OCI-LY7 (cell line): ENCODE measurements around the gene CETN3. TPM values are rescaled to one million over a fixed set of nuclear protein-coding genes. Genes with fewer than 3 reads are reported as not detected.

Source experiments
- BruUV-seq: library from RNA; stranded (reverse); fragments of 400-500 nt; replicated peaks from 2 replicates; lab custom pipeline; 2021; lab: Mats Ljungman, UMichigan
- CTCF ChIA-PET: fragments of 300-600 bp; sonication (Branson Sonifier 250); formaldehyde crosslinking; loops from one replicate; lab custom pipeline; 2022; ENCODE audit warnings: antibody characterized with exemption; ENCODE audit not compliant: unreplicated experiment; lab: Charles Lee
- POLR2A ChIA-PET: fragments of 300-600 bp; sonication (Branson Sonifier 250); formaldehyde crosslinking; loops from one replicate; lab custom pipeline; 2022; ENCODE audit warnings: antibody characterized with exemption; lab: Charles Lee
- DNase-seq: peaks from one replicate; pipeline ENCODE4 v3.0.0-alpha.2; 2015; ENCODE audit warnings: low spot score
- H2AFZ ChIP-seq: fragments of 200-600 bp; sonication (generic), shearing (Covaris generic); 2 replicates; pipeline ENCODE4 v1.6.1; 2014; ENCODE audit warnings: mild to moderate bottlenecking, antibody characterized with exemption, low read length, moderate library complexity
- H3K27ac ChIP-seq: fragments of 200-600 bp; sonication (generic); 2 replicates; pipeline ENCODE4 v1.5.1; 2014; ENCODE audit warnings: mixed run types, low read depth, mild to moderate bottlenecking, moderate library complexity, low read length, inconsistent platforms; ENCODE audit not compliant: poor library complexity, severe bottlenecking
- H3K36me3 ChIP-seq: fragments of 200-600 bp; sonication (generic); 2 replicates; pipeline ENCODE4 v1.6.1; 2014; ENCODE audit warnings: mild to moderate bottlenecking, antibody characterized with exemption, low read length, moderate library complexity, mixed read lengths; ENCODE audit not compliant: insufficient read depth
- H3K4me1 ChIP-seq: fragments of 200-600 bp; sonication (generic); 2 replicates; pipeline ENCODE4 v1.5.1; 2014; ENCODE audit warnings: mild to moderate bottlenecking, low read length; ENCODE audit not compliant: insufficient read depth, poor library complexity, severe bottlenecking
- H3K4me2 ChIP-seq: fragments of 200-600 bp; sonication (generic); 2 replicates; pipeline ENCODE4 v1.6.1; 2014; ENCODE audit warnings: mild to moderate bottlenecking, low read length
- H3K4me3 ChIP-seq: fragments of 200-600 bp; sonication (generic); 2 replicates; pipeline ENCODE4 v1.5.1; 2014; ENCODE audit warnings: mild to moderate bottlenecking, low read depth, low read length; ENCODE audit not compliant: poor library complexity, severe bottlenecking
- H3K79me2 ChIP-seq: fragments of 200-600 bp; sonication (generic); 2 replicates; pipeline ENCODE4 v1.6.1; 2016; ENCODE audit warnings: low read depth, mild to moderate bottlenecking, low read length, moderate library complexity, mixed read lengths; ENCODE audit not compliant: insufficient read depth
- H3K9me2 ChIP-seq: fragments of 200-600 bp; sonication (generic); 2 replicates; pipeline ENCODE4 v1.6.1; 2016; ENCODE audit warnings: mild to moderate bottlenecking, low read length, mixed read lengths; ENCODE audit not compliant: insufficient read depth
- H3K9me3 ChIP-seq: fragments of 200-600 bp; sonication (generic); 2 replicates; pipeline ENCODE4 v1.6.1; 2014; ENCODE audit warnings: mild to moderate bottlenecking, mixed run types, low read length, mixed read lengths
- H4K20me1 ChIP-seq: fragments of 200-600 bp; sonication (generic); 2 replicates; pipeline ENCODE4 v1.6.1; 2014; ENCODE audit warnings: mild to moderate bottlenecking, antibody characterized with exemption, low read length, moderate library complexity, mixed read lengths; ENCODE audit not compliant: insufficient read depth
- EZH2phosphoT487 ChIP-seq: fragments of 200-600 bp; sonication (generic); IDR thresholded peaks from 2 replicates; pipeline ENCODE4 v1.6.1; 2018; ENCODE audit warnings: low read depth, borderline replicate concordance, mild to moderate bottlenecking, mixed run types, antibody characterized with exemption, low read length, moderate library complexity, mixed read lengths
- intact Hi-C: fragments of 100-400 bp; cut with micrococcal nuclease; formaldehyde crosslinking; loops from one replicate; pipeline ENCODE4 v1.10.0; 2022; ENCODE audit not compliant: unreplicated experiment
- total RNA-seq, 2 experiments: library from RNA; depleted of rRNA in 1 of 2; stranded (reverse); fragments of >200 nt in 1 of 2; shearing (Covaris generic) in 1 of 2; gene quantifications; 2 replicates each; pipeline ENCODE4 v1.2.3, GENCODE V29; 2014 to 2022
- TF ChIP-seq, protein P1 (sequence below): fragments of 200-600 bp; sonication (generic); conservative IDR thresholded peaks from 2 replicates; pipeline ENCODE4 v1.5.1; 2014; ENCODE audit warnings: mild to moderate bottlenecking, antibody characterized with exemption, low read length, moderate library complexity, mixed read lengths

CETN3 gene
- total RNA-seq, 2 experiments from 2014 or later: 34.6 to 53.2 TPM

- Histone ChIP-seq H3K9me2 (no peaks in the 10 kb centered on the region), H4K20me1 (no peaks in the 10 kb centered on the region), H3K4me2 (no peak overlapping the region), H3K9me3 (no peaks in the 10 kb centered on the region), H3K79me2 (no peaks in the 10 kb centered on the region), H3K27ac (no peak overlapping the region), H3K4me1 (no peaks in the 10 kb centered on the region), H3K4me3 (no peak overlapping the region), H3K36me3 (no peaks in the 10 kb centered on the region), H2AFZ (no peak overlapping the region)
- ChIA-PET CTCF (no interaction called here), POLR2A (no interaction called here)
- no TSS peak for BruUV-seq
- no peak for DNase-seq
- TF ChIP-seq EZH2phosphoT487: no peak
- TF ChIP-seq, protein P1, sequence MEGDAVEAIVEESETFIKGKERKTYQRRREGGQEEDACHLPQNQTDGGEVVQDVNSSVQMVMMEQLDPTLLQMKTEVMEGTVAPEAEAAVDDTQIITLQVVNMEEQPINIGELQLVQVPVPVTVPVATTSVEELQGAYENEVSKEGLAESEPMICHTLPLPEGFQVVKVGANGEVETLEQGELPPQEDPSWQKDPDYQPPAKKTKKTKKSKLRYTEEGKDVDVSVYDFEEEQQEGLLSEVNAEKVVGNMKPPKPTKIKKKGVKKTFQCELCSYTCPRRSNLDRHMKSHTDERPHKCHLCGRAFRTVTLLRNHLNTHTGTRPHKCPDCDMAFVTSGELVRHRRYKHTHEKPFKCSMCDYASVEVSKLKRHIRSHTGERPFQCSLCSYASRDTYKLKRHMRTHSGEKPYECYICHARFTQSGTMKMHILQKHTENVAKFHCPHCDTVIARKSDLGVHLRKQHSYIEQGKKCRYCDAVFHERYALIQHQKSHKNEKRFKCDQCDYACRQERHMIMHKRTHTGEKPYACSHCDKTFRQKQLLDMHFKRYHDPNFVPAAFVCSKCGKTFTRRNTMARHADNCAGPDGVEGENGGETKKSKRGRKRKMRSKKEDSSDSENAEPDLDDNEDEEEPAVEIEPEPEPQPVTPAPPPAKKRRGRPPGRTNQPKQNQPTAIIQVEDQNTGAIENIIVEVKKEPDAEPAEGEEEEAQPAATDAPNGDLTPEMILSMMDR: no peak
- intact Hi-C loops: no loop called here
Observed at GRCh38 chr5:90342576-90342975, 67.0 kb downstream of the CETN3 start.

Other genes starting within 250 kb of the CETN3 start
- 9.1 and 9.4 TPM in 2 replicates for gene MBLAC2, start 65.0 kb upstream of the CETN3 start, total RNA-seq (2014; rRNA removed; shearing (Covaris generic))
- 16.3 and 17.3 TPM in 2 replicates for gene MBLAC2, start 65.0 kb upstream of the CETN3 start, total RNA-seq (2022)
- 9.9 and 14.6 TPM in 2 replicates for gene POLR3G, start 65.1 kb upstream of the CETN3 start, total RNA-seq (2014; rRNA removed; shearing (Covaris generic))
- 12.9 and 14.2 TPM in 2 replicates for gene POLR3G, start 65.1 kb upstream of the CETN3 start, total RNA-seq (2022)
- gene LYSMD3, start 119.8 kb upstream of the CETN3 start, total RNA-seq (2014; rRNA removed; shearing (Covaris generic)): 5.7 and 9.5 TPM in 2 replicates
- 14.3 and 14.8 TPM in 2 replicates for gene LYSMD3, start 119.8 kb upstream of the CETN3 start, total RNA-seq (2022)
- gene ADGRV1, start 149.0 kb upstream of the CETN3 start, total RNA-seq (2014; rRNA removed; shearing (Covaris generic)): 0.05 TPM in 1 of 2 replicates, not detected in the other
- not detected in 2 replicates for gene ADGRV1, start 149.0 kb upstream of the CETN3 start, total RNA-seq (2022)